Peyer's patch (tissue), 4 donors: ENCODE measurements around the gene CDKAL1. TPM values are rescaled to one million over a fixed set of nuclear protein-coding genes. Genes with fewer than 3 reads are reported as not detected.
"Not testable (repeated sequence)": the region's sequence is repeated elsewhere in the genome, so short reads cannot be mapped to it uniquely, and the experiment has no call there.

Source experiments
- DNase-seq, 3 donors: peaks; one replicate each; pipeline ENCODE4 v3.0.0-alpha.2; 2017 to 2019
- H3K27ac ChIP-seq, 4 donors: fragments of 200-600 bp; sonication (generic); one replicate each; pipeline ENCODE4 v1.5.1; 2016 to 2019
- H3K27me3 ChIP-seq, 2 donors: fragments of 200-600 bp; sonication (generic); one replicate each; pipeline ENCODE4 v1.5.1; 2019
- H3K36me3 ChIP-seq, 3 donors: fragments of 200-600 bp; sonication (generic); one replicate each; pipeline ENCODE4 v1.5.1; 2016 to 2019
- H3K4me1 ChIP-seq, 4 donors: fragments of 200-600 bp; sonication (generic); one replicate each; pipeline ENCODE4 v1.5.1; 2016 to 2019
- H3K4me3 ChIP-seq, 4 donors: fragments of 200-600 bp; sonication (generic); 1 replicate in 3 of 4; 2 replicates in 1 of 4; pipeline ENCODE4 v1.5.1; 2016 to 2019; ENCODE audit warnings: mild to moderate bottlenecking in 1 of 4
- H3K9me3 ChIP-seq, 4 donors: fragments of 200-600 bp; sonication (generic); one replicate each; pipeline ENCODE4 v1.5.1; 2016 to 2019; ENCODE audit warnings: mild to moderate bottlenecking in 1 of 4
- CTCF ChIP-seq, 6 experiments: fragments of 450-650 bp in 4 of 6; fragments of 200-600 bp in 2 of 6; sonication (generic) in 1 of 6; IDR thresholded peaks; one replicate each; pipeline ENCODE4 v1.5.1; 2017 to 2019; ENCODE audit warnings: antibody characterized with exemption in 6 of 6, mild to moderate bottlenecking in 3 of 6, moderate library complexity in 1 of 6
- POLR2A ChIP-seq, 2 donors: fragments of 450-650 bp; IDR thresholded peaks; one replicate each; pipeline ENCODE4 v1.5.1; 2017; ENCODE audit warnings: antibody characterized with exemption in 2 of 2, mild to moderate bottlenecking in 2 of 2, moderate library complexity in 2 of 2
- total RNA-seq, 4 donors: library from RNA; depleted of rRNA; stranded (reverse); fragments of >200 nt; gene quantifications; one replicate each; pipeline ENCODE4 v1.1.0, GENCODE V29; 2016

The CDKAL1 gene
- total RNA-seq, 4 donors from 2014 or later = 10.3 to 31.4 (median 11.6) TPM

DNA sequence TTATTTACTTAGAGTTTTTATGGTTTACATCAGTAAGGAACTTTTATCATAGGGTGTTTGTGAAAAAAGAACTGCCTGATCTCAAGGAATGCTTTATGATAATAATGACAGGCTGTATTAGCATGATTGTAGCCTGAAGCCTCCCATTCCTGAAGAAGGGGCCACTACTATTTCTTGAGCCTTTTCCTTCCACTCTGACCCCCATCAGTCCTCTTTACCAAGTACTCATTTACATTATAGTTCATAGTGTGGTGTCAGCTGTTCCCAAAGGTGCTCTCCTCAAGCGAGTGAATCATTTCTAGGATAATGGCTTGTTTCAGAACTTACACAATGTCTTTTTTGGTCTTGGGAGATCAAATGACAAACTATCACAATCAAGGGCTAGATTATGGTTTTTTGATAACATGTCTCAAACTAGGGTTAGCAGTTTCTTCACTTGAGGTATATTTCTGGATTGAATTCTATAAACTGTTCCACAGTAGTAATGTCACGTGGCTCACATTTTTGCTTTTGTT, 283.6 kb downstream of the CDKAL1 start:
- H3K4me1 ChIP-seq = no peaks in the 10 kb centered on the region
- TF ChIP-seq CTCF (IDR thresholded peaks at IDR 0.05) (no peak), POLR2A (IDR thresholded peaks at IDR 0.05) (no peak)
- no peak for DNase-seq
- no peaks in the 10 kb centered on the region for H3K9me3 ChIP-seq
- no peak overlapping the region for H3K4me3 ChIP-seq
- no peaks in the 10 kb centered on the region for H3K36me3 ChIP-seq
- no peak overlapping the region for H3K27ac ChIP-seq
- no peaks in the 10 kb centered on the region for H3K27me3 ChIP-seq

DNA sequence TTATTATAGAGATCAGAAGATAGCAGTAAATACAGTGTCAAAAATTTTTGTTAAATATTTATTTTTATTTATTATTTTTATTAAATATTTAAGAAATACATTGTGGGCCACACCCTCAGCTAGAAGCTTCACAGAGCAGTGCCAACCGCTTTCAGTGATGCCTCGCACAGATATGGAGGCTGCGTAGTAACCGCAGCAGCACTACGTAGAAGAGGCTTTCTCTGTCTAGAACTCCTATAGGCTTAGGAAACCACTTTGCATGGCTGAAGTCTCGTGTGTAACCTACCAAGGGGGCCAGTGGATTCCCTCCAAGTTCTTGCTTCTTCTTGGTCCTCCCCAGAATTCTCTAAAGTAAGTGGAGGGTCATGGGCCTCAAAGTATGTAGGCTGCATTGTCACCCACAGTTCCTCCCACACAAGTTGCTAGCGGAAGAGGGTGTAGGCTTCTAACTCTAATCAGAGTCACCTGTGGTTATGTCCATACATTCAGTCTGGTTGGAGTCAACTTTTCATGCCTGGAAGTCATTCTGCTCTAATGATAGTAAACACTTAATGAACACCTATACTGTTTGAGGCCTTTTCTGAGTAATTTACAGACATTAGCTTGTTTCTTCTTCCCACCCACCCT, 285.6 kb downstream of the CDKAL1 start:
- no peak overlapping the region for H3K27ac ChIP-seq
- H3K27me3 ChIP-seq = no peaks in the 10 kb centered on the region
- no peak overlapping the region for H3K4me3 ChIP-seq
- no peaks in the 10 kb centered on the region for H3K4me1 ChIP-seq
- H3K9me3 ChIP-seq = no peaks in the 10 kb centered on the region
- H3K36me3 ChIP-seq = no peaks in the 10 kb centered on the region
- DNase-seq = no peak
- TF ChIP-seq CTCF (IDR thresholded peaks at IDR 0.05) (no peak), POLR2A (IDR thresholded peaks at IDR 0.05) (no peak)

DNA sequence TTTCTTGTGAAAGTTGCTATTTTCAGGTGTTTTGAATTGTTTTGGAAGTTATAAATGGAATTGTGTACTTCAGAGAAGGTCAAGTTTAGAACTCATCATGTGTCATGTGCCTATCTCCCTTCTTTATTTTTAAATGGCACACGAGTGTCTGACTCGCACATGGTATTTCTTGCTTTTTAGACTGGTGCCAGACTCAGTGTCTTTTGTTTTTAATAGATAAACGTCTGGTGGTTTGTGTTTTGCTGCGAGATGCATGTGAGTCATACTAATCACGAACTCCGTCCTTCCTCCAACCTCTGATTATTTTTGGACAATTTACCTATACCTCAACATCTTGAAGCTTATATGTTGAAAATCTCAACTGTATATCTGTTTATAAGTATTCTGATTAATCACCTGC, 292.1 kb downstream of the CDKAL1 start:
- no peak overlapping the region for H3K27ac ChIP-seq
- H3K9me3 ChIP-seq = no peaks in the 10 kb centered on the region
- no peaks in the 10 kb centered on the region for H3K4me1 ChIP-seq
- H3K4me3 ChIP-seq = no peak overlapping the region
- H3K36me3 ChIP-seq = no peaks in the 10 kb centered on the region
- TF ChIP-seq POLR2A (IDR thresholded peaks at IDR 0.05) = no peak
- no peak for TF ChIP-seq CTCF (IDR thresholded peaks at IDR 0.05)
- no peak for DNase-seq
- no peaks in the 10 kb centered on the region for H3K27me3 ChIP-seq

GRCh38 chr6:20827798-20828197, 293.5 kb downstream of the CDKAL1 start:
- H3K9me3 ChIP-seq = no peaks in the 10 kb centered on the region
- no peak overlapping the region for H3K4me3 ChIP-seq
- H3K36me3 ChIP-seq = no peaks in the 10 kb centered on the region
- H3K27ac ChIP-seq = no peak overlapping the region
- no peaks in the 10 kb centered on the region for H3K27me3 ChIP-seq
- no peak for TF ChIP-seq POLR2A (IDR thresholded peaks at IDR 0.05)
- no peak for TF ChIP-seq CTCF (IDR thresholded peaks at IDR 0.05)
- no peaks in the 10 kb centered on the region for H3K4me1 ChIP-seq
- no peak for DNase-seq

GRCh38 chr6:20830576-20830975, 296.3 kb downstream of the CDKAL1 start:
- TF ChIP-seq CTCF (IDR thresholded peaks at IDR 0.05) = no peak
- TF ChIP-seq POLR2A (IDR thresholded peaks at IDR 0.05) = no peak
- H3K9me3 ChIP-seq = no peaks in the 10 kb centered on the region
- H3K27ac ChIP-seq = no peak overlapping the region
- no peaks in the 10 kb centered on the region for H3K36me3 ChIP-seq
- H3K4me1 ChIP-seq = no peaks in the 10 kb centered on the region
- no peak for DNase-seq
- H3K27me3 ChIP-seq = no peaks in the 10 kb centered on the region
- no peak overlapping the region for H3K4me3 ChIP-seq

GRCh38 chr6:20831251-20831650, 297.0 kb downstream of the CDKAL1 start:
- not testable (repeated sequence) for H3K4me1 ChIP-seq, H3K27me3 ChIP-seq, H3K4me3 ChIP-seq, DNase-seq, H3K27ac ChIP-seq, H3K36me3 ChIP-seq, H3K9me3 ChIP-seq
